Astrocyte (in vitro differentiated cells and primary cell): Measurements from ENCODE around the gene DCAF4. TPM values are rescaled to one million over a fixed set of nuclear protein-coding genes. Genes with fewer than 3 reads are reported as not detected.
"Not testable (repeated sequence)": the region's sequence is repeated elsewhere in the genome, so short reads cannot be mapped to it uniquely, and the experiment has no call there.

Experiments used
- DNase-seq: peaks from one replicate; pipeline ENCODE4 v3.0.0-alpha.2; 2010; ENCODE audit warnings: low read depth
- FAIRE-seq: peaks from 2 replicates; lab custom pipeline; 2011; peaks lifted over from hg19 to GRCh38; lab: Jason Lieb, UNC
- H2AFZ ChIP-seq: 2 replicates; pipeline ENCODE4 v1.6.0; 2012; ENCODE audit warnings: low read depth, low read length, inconsistent platforms
- H3K27ac ChIP-seq: 2 replicates; pipeline ENCODE4 v1.5.1; 2011; ENCODE audit warnings: low read depth, low read length, inconsistent platforms
- H3K27me3 ChIP-seq: 2 replicates; pipeline ENCODE4 v1.6.0; 2011; ENCODE audit warnings: low read length, inconsistent platforms; ENCODE audit not compliant: insufficient read depth
- H3K36me3 ChIP-seq: 2 replicates; pipeline ENCODE4 v1.5.1; 2011; ENCODE audit warnings: low read length, inconsistent platforms; ENCODE audit not compliant: insufficient read depth
- H3K4me1 ChIP-seq: 2 replicates; pipeline ENCODE4 v1.5.1; 2011; ENCODE audit warnings: low read length, inconsistent platforms; ENCODE audit not compliant: insufficient read depth
- H3K4me2 ChIP-seq: 2 replicates; pipeline ENCODE4 v1.6.0; 2012; ENCODE audit warnings: low read length, inconsistent platforms
- H3K4me3 ChIP-seq: 2 replicates; pipeline ENCODE4 v1.5.1; 2011; ENCODE audit warnings: low read depth, mild to moderate bottlenecking, low read length, inconsistent platforms; ENCODE audit not compliant: insufficient read depth
- H3K79me2 ChIP-seq: 2 replicates; pipeline ENCODE4 v1.6.0; 2012; ENCODE audit warnings: mild to moderate bottlenecking, low read length, inconsistent platforms; ENCODE audit not compliant: insufficient read depth
- H3K9ac ChIP-seq: 2 replicates; pipeline ENCODE4 v1.6.0; 2012; ENCODE audit warnings: mild to moderate bottlenecking, low read length, inconsistent platforms
- H3K9me3 ChIP-seq: 2 replicates; pipeline ENCODE4 v1.5.1; 2012; ENCODE audit warnings: low read depth, mild to moderate bottlenecking, low read length, inconsistent platforms; ENCODE audit not compliant: insufficient read depth
- H4K20me1 ChIP-seq: 2 replicates; pipeline ENCODE4 v1.6.0; 2012; ENCODE audit warnings: low read length, inconsistent platforms; ENCODE audit not compliant: insufficient read depth
- H3K27ac Mint-ChIP-seq: one replicate; pipeline ENCODE4 v1.8.0; 2021; ENCODE audit warnings: mild to moderate bottlenecking, mixed read lengths; ENCODE audit not compliant: unreplicated experiment
- H3K27me3 Mint-ChIP-seq: one replicate; pipeline ENCODE4 v1.8.0; 2021; ENCODE audit warnings: low read depth, mixed read lengths; ENCODE audit not compliant: unreplicated experiment
- H3K36me3 Mint-ChIP-seq: one replicate; pipeline ENCODE4 v1.8.0; 2021; ENCODE audit warnings: low read depth, mixed read lengths; ENCODE audit not compliant: unreplicated experiment
- H3K4me1 Mint-ChIP-seq: one replicate; pipeline ENCODE4 v1.8.0; 2021; ENCODE audit warnings: low read depth, mixed read lengths; ENCODE audit not compliant: unreplicated experiment
- H3K4me3 Mint-ChIP-seq: one replicate; pipeline ENCODE4 v1.8.0; 2021; ENCODE audit warnings: mild to moderate bottlenecking, moderate library complexity, mixed read lengths; ENCODE audit not compliant: unreplicated experiment
- H3K9me3 Mint-ChIP-seq: one replicate; pipeline ENCODE4 v1.8.0; 2021; ENCODE audit warnings: mild to moderate bottlenecking, mixed read lengths; ENCODE audit not compliant: unreplicated experiment
- CTCF ChIP-seq: IDR thresholded peaks from 2 replicates; pipeline ENCODE4 v1.5.1; 2011; ENCODE audit warnings: low read depth, mild to moderate bottlenecking, inconsistent platforms, low read length, moderate library complexity; ENCODE audit not compliant: insufficient read depth
- EZH2 ChIP-seq: IDR thresholded peaks from 2 replicates; pipeline ENCODE4 v1.6.1; 2012; ENCODE audit warnings: mild to moderate bottlenecking, low read length, inconsistent platforms; ENCODE audit not compliant: insufficient read depth
- total RNA-seq: library from RNA; stranded (reverse); gene quantifications from 2 replicates; pipeline ENCODE4 v1.2.1, GENCODE V29; 2021

Gene DCAF4
- total RNA-seq, 1 donor from 2014 or later, result 33.5 TPM

- no peak overlapping the region for H3K27ac ChIP-seq
- H3K27me3 ChIP-seq, result no peaks in the 10 kb centered on the region
- TF ChIP-seq EZH2, result no peak
- TF ChIP-seq CTCF, result peak; percentile 97
- H2AFZ ChIP-seq, result no peak overlapping the region
- peaks cover 17% of the 10 kb centered on the region for H3K4me1 ChIP-seq
- H3K4me3 ChIP-seq, result no peak overlapping the region
- H3K36me3 ChIP-seq, result peaks cover 9% of the 10 kb centered on the region
- H4K20me1 ChIP-seq, result no peaks in the 10 kb centered on the region
- peak; percentile 37 for DNase-seq
- no peaks in the 10 kb centered on the region for H3K79me2 ChIP-seq
- H3K27me3 Mint-ChIP-seq, result no peaks in the 10 kb centered on the region
- peaks cover 1% of the 10 kb centered on the region for H3K4me1 Mint-ChIP-seq
- no peak for FAIRE-seq
- H3K36me3 Mint-ChIP-seq, result peaks cover 22% of the 10 kb centered on the region
- H3K9me3 ChIP-seq, result no peaks in the 10 kb centered on the region
- H3K27ac Mint-ChIP-seq, result no peak overlapping the region
- H3K4me3 Mint-ChIP-seq, result no peak overlapping the region
- no peak overlapping the region for H3K4me2 ChIP-seq
- H3K9ac ChIP-seq, result no peak overlapping the region
- no peaks in the 10 kb centered on the region for H3K9me3 Mint-ChIP-seq
Measured at GRCh38 chr14:72948481-72949138, 22.3 kb downstream of the DCAF4 start.

GRCh38 chr14:72952171-72952570 is 25.9 kb downstream of the DCAF4 start:
- H3K27ac ChIP-seq, result no peak overlapping the region
- no peaks in the 10 kb centered on the region for H3K79me2 ChIP-seq
- no peak overlapping the region for H3K4me3 ChIP-seq
- H3K9me3 Mint-ChIP-seq, result no peaks in the 10 kb centered on the region
- no peaks in the 10 kb centered on the region for H4K20me1 ChIP-seq
- TF ChIP-seq EZH2, result no peak
- no peak for TF ChIP-seq CTCF
- no peak for FAIRE-seq
- no peaks in the 10 kb centered on the region for H3K27me3 ChIP-seq
- H3K9ac ChIP-seq, result no peak overlapping the region
- no peak overlapping the region for H3K4me2 ChIP-seq
- no peaks in the 10 kb centered on the region for H3K9me3 ChIP-seq
- no peak overlapping the region for H3K4me3 Mint-ChIP-seq
- peaks cover 6% of the 10 kb centered on the region for H3K36me3 ChIP-seq
- DNase-seq, result no peak
- H3K36me3 Mint-ChIP-seq, result peaks cover 24% of the 10 kb centered on the region
- no peak overlapping the region for H2AFZ ChIP-seq
- no peak overlapping the region for H3K27ac Mint-ChIP-seq
- no peaks in the 10 kb centered on the region for H3K27me3 Mint-ChIP-seq
- H3K4me1 Mint-ChIP-seq, result peaks cover 1% of the 10 kb centered on the region
- peaks cover 7% of the 10 kb centered on the region for H3K4me1 ChIP-seq

- not testable (repeated sequence) for H3K9me3 ChIP-seq, H4K20me1 ChIP-seq, FAIRE-seq, H3K27me3 Mint-ChIP-seq, H3K4me1 ChIP-seq, DNase-seq, H3K4me3 ChIP-seq, H3K27me3 ChIP-seq, H3K4me2 ChIP-seq, H3K27ac Mint-ChIP-seq, H3K4me1 Mint-ChIP-seq, H3K9me3 Mint-ChIP-seq, H2AFZ ChIP-seq, H3K9ac ChIP-seq, H3K79me2 ChIP-seq, H3K4me3 Mint-ChIP-seq, H3K27ac ChIP-seq
- peaks cover 26% of the 10 kb centered on the region for H3K36me3 ChIP-seq
- H3K36me3 Mint-ChIP-seq, result peaks cover 42% of the 10 kb centered on the region
Measured at GRCh38 chr14:72956741-72957140, 30.5 kb downstream of the DCAF4 start.
